Measurements from ENCODE around the gene MINAR1.

DNA sequence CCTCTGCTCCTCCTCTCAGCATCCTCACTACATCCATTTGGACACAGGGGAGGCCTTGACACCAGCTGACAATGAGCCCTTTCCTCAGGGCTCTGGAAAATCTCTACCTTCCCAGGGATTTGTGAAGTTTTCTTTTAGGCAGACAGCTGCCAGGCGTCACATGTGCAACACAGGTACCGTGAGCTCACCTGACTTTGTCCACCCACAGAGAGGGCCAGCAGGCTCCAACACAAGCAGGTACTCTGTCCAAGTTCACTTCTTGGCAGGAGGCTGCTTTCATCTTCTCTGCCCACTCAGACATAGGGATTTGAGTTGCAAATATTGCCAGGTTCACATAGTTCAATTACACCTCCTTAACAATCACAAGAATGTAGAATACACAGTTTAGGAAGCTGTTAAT, 15.3 kb upstream of the MINAR1 start:
- TF ChIP-seq CCDC6 (CRISPR knock-in tag; IDR thresholded peaks at IDR 0.05): no peak
- TF ChIP-seq SRF (IDR thresholded peaks at IDR 0.05; ENCODE audit: low read depth, low read length): no peak
- TF ChIP-seq GTF2F1 (IDR thresholded peaks at IDR 0.05; ENCODE audit: low read length): no peak
- TF ChIP-seq ARID4A (CRISPR knock-in tag; IDR thresholded peaks at IDR 0.05; ENCODE audit: borderline replicate concordance): no peak
- TF ChIP-seq SIN3A (IDR thresholded peaks at IDR 0.05; ENCODE audit: borderline replicate concordance, low read depth, low read length): no peak
- TF ChIP-seq ZNF800 (CRISPR knock-in tag; IDR thresholded peaks at IDR 0.05): no peak
- TF ChIP-seq PHF21A (CRISPR knock-in tag; IDR thresholded peaks at IDR 0.05): no peak
- no peak for TF ChIP-seq SMC3 (IDR thresholded peaks at IDR 0.05; ENCODE audit: low read length)
- TF ChIP-seq ZNF160 (CRISPR knock-in tag; IDR thresholded peaks at IDR 0.05): no peak
- TF ChIP-seq ZNF407 (CRISPR knock-in tag; IDR thresholded peaks at IDR 0.05; ENCODE audit: not compliant biosample characterization): no peak
- TF ChIP-seq BHLHE40 (IDR thresholded peaks at IDR 0.05; ENCODE audit: low read length): no peak
- TF ChIP-seq, protein P1, sequence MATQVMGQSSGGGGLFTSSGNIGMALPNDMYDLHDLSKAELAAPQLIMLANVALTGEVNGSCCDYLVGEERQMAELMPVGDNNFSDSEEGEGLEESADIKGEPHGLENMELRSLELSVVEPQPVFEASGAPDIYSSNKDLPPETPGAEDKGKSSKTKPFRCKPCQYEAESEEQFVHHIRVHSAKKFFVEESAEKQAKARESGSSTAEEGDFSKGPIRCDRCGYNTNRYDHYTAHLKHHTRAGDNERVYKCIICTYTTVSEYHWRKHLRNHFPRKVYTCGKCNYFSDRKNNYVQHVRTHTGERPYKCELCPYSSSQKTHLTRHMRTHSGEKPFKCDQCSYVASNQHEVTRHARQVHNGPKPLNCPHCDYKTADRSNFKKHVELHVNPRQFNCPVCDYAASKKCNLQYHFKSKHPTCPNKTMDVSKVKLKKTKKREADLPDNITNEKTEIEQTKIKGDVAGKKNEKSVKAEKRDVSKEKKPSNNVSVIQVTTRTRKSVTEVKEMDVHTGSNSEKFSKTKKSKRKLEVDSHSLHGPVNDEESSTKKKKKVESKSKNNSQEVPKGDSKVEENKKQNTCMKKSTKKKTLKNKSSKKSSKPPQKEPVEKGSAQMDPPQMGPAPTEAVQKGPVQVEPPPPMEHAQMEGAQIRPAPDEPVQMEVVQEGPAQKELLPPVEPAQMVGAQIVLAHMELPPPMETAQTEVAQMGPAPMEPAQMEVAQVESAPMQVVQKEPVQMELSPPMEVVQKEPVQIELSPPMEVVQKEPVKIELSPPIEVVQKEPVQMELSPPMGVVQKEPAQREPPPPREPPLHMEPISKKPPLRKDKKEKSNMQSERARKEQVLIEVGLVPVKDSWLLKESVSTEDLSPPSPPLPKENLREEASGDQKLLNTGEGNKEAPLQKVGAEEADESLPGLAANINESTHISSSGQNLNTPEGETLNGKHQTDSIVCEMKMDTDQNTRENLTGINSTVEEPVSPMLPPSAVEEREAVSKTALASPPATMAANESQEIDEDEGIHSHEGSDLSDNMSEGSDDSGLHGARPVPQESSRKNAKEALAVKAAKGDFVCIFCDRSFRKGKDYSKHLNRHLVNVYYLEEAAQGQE (IDR thresholded peaks at IDR 0.05; ENCODE audit: borderline replicate concordance in 1 of 2, low read depth in 1 of 2, low read length in 2 of 2): no peak
